Brain pericyte (primary cell): ENCODE data around the gene CTNNA1.
"Not testable (repeated sequence)": the region's sequence is repeated elsewhere in the genome, so short reads cannot be mapped to it uniquely, and the experiment has no call there.

Experiments used
- DNase-seq: peaks from one replicate; pipeline ENCODE4 v3.0.0-alpha.2; 2012; ENCODE audit warnings: low read depth, low spot score

Gene CTNNA1

GRCh38 chr5:138809391-138809790, 56.2 kb downstream of the CTNNA1 start:
- DNase-seq: no peak

- DNase-seq: not testable (repeated sequence)
Measured at GRCh38 chr5:138810861-138811260, 57.6 kb downstream of the CTNNA1 start.

GRCh38 chr5:138815529-138815928, 62.3 kb downstream of the CTNNA1 start:
- DNase-seq: no peak

GRCh38 chr5:138817241-138817640, 64.0 kb downstream of the CTNNA1 start:
- no peak for DNase-seq

- no peak for DNase-seq
Measured at GRCh38 chr5:138819081-138819480, 65.9 kb downstream of the CTNNA1 start.

- DNase-seq: no peak
Measured at GRCh38 chr5:138820695-138821094, 67.5 kb downstream of the CTNNA1 start.

- DNase-seq: no peak
Measured at GRCh38 chr5:138824516-138824915, 71.3 kb downstream of the CTNNA1 start.

- no peak for DNase-seq
Measured at GRCh38 chr5:138824924-138825863, 72.0 kb downstream of the CTNNA1 start.

GRCh38 chr5:138828556-138828955, 75.3 kb downstream of the CTNNA1 start:
- no peak for DNase-seq

- no peak for DNase-seq
Measured at GRCh38 chr5:138829341-138829740, 76.1 kb downstream of the CTNNA1 start.

- no peak for DNase-seq
Measured at GRCh38 chr5:138831703-138832102, 78.5 kb downstream of the CTNNA1 start.

GRCh38 chr5:138832218-138832617, 79.0 kb downstream of the CTNNA1 start:
- peak; percentile 39 for DNase-seq

GRCh38 chr5:138833080-138833479, 79.9 kb downstream of the CTNNA1 start:
- DNase-seq: no peak

- DNase-seq: no peak
Measured at GRCh38 chr5:138833726-138834480, 80.7 kb downstream of the CTNNA1 start.

GRCh38 chr5:138834853-138835252, 81.6 kb downstream of the CTNNA1 start:
- DNase-seq: not testable (repeated sequence)

GRCh38 chr5:138837160-138837559, 83.9 kb downstream of the CTNNA1 start:
- DNase-seq: no peak

- no peak for DNase-seq
Measured at GRCh38 chr5:138840103-138840502, 86.9 kb downstream of the CTNNA1 start.

GRCh38 chr5:138841531-138841930, 88.3 kb downstream of the CTNNA1 start:
- DNase-seq: no peak

GRCh38 chr5:138843316-138844124, 90.3 kb downstream of the CTNNA1 start:
- DNase-seq: no peak

GRCh38 chr5:138844125-138844461, 90.9 kb downstream of the CTNNA1 start:
- no peak for DNase-seq

- DNase-seq: no peak
Measured at GRCh38 chr5:138844812-138845513, 91.7 kb downstream of the CTNNA1 start.
